Activated CD8-positive, alpha-beta T cell treated with anti-CD3 and anti-CD28 coated beads, Interleukin-2, amount 10 ng/mL, durations not matched to agents 7 days and 5 days (primary cell): ENCODE data around the gene SIL1. TPM values are rescaled to one million over a fixed set of nuclear protein-coding genes. Genes with fewer than 3 reads are reported as not detected.

Experiments used
- ATAC-seq: fragments of 150-1000 bp; cut with Tn5 transposase; one replicate; pipeline ENCODE4 v1.10.0; 2021; ENCODE audit warnings: moderate library complexity
- CTCF ChIA-PET: fragments of 350-600 bp; sonication (Branson Sonifier 250); formaldehyde crosslinking; loops from one replicate; lab custom pipeline; 2021; ENCODE audit warnings: antibody characterized with exemption; lab: Charles Lee
- POLR2A ChIA-PET: fragments of 350-600 bp; sonication (Branson Sonifier 250); formaldehyde crosslinking; loops from one replicate; lab custom pipeline; 2021; ENCODE audit warnings: antibody characterized with exemption; lab: Charles Lee
- DNase-seq: peaks from one replicate; pipeline ENCODE4 v3.0.0-alpha.2; 2020
- H3K27ac Mint-ChIP-seq: one replicate; pipeline ENCODE4 v1.8.0; 2021; ENCODE audit warnings: mild to moderate bottlenecking, mixed read lengths
- H3K27me3 Mint-ChIP-seq: one replicate; pipeline ENCODE4 v1.8.0; 2021; ENCODE audit warnings: low read depth, mixed read lengths
- H3K36me3 Mint-ChIP-seq: one replicate; pipeline ENCODE4 v1.8.0; 2021; ENCODE audit warnings: low read depth, mixed read lengths
- H3K4me1 Mint-ChIP-seq: one replicate; pipeline ENCODE4 v1.8.0; 2021; ENCODE audit warnings: low read depth, mixed read lengths
- H3K4me3 Mint-ChIP-seq: one replicate; pipeline ENCODE4 v1.8.0; 2021; ENCODE audit warnings: mild to moderate bottlenecking, mixed read lengths
- H3K9me3 Mint-ChIP-seq: one replicate; pipeline ENCODE4 v1.8.0; 2022; ENCODE audit warnings: mixed read lengths; ENCODE audit not compliant: insufficient read depth
- total RNA-seq, 2 experiments: library from RNA; stranded (reverse); gene quantifications; one replicate each; pipeline ENCODE4 v1.2.3, GENCODE V29; 2021

The SIL1 gene
- total RNA-seq, 2 experiments from 2014 or later: 15.6 to 18.2 TPM

GRCh38 chr5:138978581-138978980, 219.6 kb downstream of the SIL1 start:
- peak overlapping the region; percentile 33 for H3K27ac Mint-ChIP-seq
- ChIA-PET POLR2A (no interaction called here), CTCF (interaction anchor here (0.9 to 1.2 kb wide), 2 partner anchors 8 to 24 kb away, joined by 3 read pairs; no protein-coding TSS in a partner anchor)
- no peaks in the 10 kb centered on the region for H3K9me3 Mint-ChIP-seq
- DNase-seq (no peak), ATAC-seq (no peak)
- H3K4me1 Mint-ChIP-seq: peaks cover 70% of the 10 kb centered on the region
- H3K27me3 Mint-ChIP-seq: no peaks in the 10 kb centered on the region
- no peak overlapping the region for H3K4me3 Mint-ChIP-seq
- peaks cover 9% of the 10 kb centered on the region for H3K36me3 Mint-ChIP-seq

- ChIA-PET POLR2A (no interaction called here), CTCF (interaction anchor here (0.9 to 1.6 kb wide), 2 partner anchors 8 to 11 kb away, joined by 3 to 4 read pairs; no protein-coding TSS in a partner anchor)
- ATAC-seq: no peak
- Mint-ChIP-seq H3K27ac (no peak overlapping the region), H3K4me3 (no peak overlapping the region), H3K36me3 (peaks cover 8% of the 10 kb centered on the region), H3K9me3 (no peaks in the 10 kb centered on the region), H3K4me1 (peaks cover 68% of the 10 kb centered on the region), H3K27me3 (no peaks in the 10 kb centered on the region)
- DNase-seq: no peak
These were observed 220.1 kb downstream of the SIL1 start for GRCh38 chr5:138978080-138978479.

GRCh38 chr5:138975098-138975847, 222.9 kb downstream of the SIL1 start:
- DNase-seq (no peak), ATAC-seq (no peak)
- Mint-ChIP-seq H3K27me3 (no peaks in the 10 kb centered on the region), H3K4me1 (peaks cover 42% of the 10 kb centered on the region), H3K4me3 (no peak overlapping the region), H3K36me3 (peaks cover 6% of the 10 kb centered on the region), H3K27ac (no peak overlapping the region), H3K9me3 (no peaks in the 10 kb centered on the region)
- CTCF ChIA-PET: no interaction called here
- POLR2A ChIA-PET: no interaction called here

GRCh38 chr5:138974227-138975063, 223.7 kb downstream of the SIL1 start:
- Mint-ChIP-seq H3K36me3 (peaks cover 3% of the 10 kb centered on the region), H3K27me3 (no peaks in the 10 kb centered on the region), H3K4me3 (no peak overlapping the region), H3K27ac (no peak overlapping the region), H3K4me1 (peaks cover 34% of the 10 kb centered on the region), H3K9me3 (no peaks in the 10 kb centered on the region)
- CTCF ChIA-PET: no interaction called here
- POLR2A ChIA-PET: no interaction called here
- ATAC-seq: no peak
- no peak for DNase-seq

GRCh38 chr5:138972836-138973235, 225.3 kb downstream of the SIL1 start:
- Mint-ChIP-seq H3K9me3 (no peaks in the 10 kb centered on the region), H3K4me1 (peaks cover 23% of the 10 kb centered on the region), H3K27ac (no peak overlapping the region), H3K36me3 (no peaks in the 10 kb centered on the region), H3K27me3 (no peaks in the 10 kb centered on the region), H3K4me3 (no peak overlapping the region)
- no peak for ATAC-seq
- POLR2A ChIA-PET: no interaction called here
- CTCF ChIA-PET: no interaction called here
- DNase-seq: no peak

GRCh38 chr5:138972230-138972629, 225.9 kb downstream of the SIL1 start:
- H3K4me1 Mint-ChIP-seq: peaks cover 17% of the 10 kb centered on the region
- DNase-seq: no peak
- no peak overlapping the region for H3K27ac Mint-ChIP-seq
- H3K4me3 Mint-ChIP-seq: no peak overlapping the region
- H3K27me3 Mint-ChIP-seq: no peaks in the 10 kb centered on the region
- no peaks in the 10 kb centered on the region for H3K36me3 Mint-ChIP-seq
- no peak for ATAC-seq
- ChIA-PET CTCF (interaction anchor here (1.2 kb wide), 1 partner anchor 9 kb away, joined by 3 read pairs; no protein-coding TSS in a partner anchor), POLR2A (no interaction called here)
- no peaks in the 10 kb centered on the region for H3K9me3 Mint-ChIP-seq

GRCh38 chr5:138969323-138970002, 228.7 kb downstream of the SIL1 start:
- Mint-ChIP-seq H3K36me3 (no peaks in the 10 kb centered on the region), H3K9me3 (no peaks in the 10 kb centered on the region), H3K27ac (no peak overlapping the region), H3K4me3 (no peak overlapping the region), H3K27me3 (no peaks in the 10 kb centered on the region), H3K4me1 (no peaks in the 10 kb centered on the region)
- DNase-seq: no peak
- ChIA-PET CTCF (no interaction called here), POLR2A (no interaction called here)
- no peak for ATAC-seq

GRCh38 chr5:138968601-138969000, 229.6 kb downstream of the SIL1 start:
- Mint-ChIP-seq H3K27me3 (no peaks in the 10 kb centered on the region), H3K4me1 (no peaks in the 10 kb centered on the region), H3K4me3 (no peak overlapping the region), H3K36me3 (no peaks in the 10 kb centered on the region), H3K9me3 (no peaks in the 10 kb centered on the region), H3K27ac (no peak overlapping the region)
- ChIA-PET POLR2A (no interaction called here), CTCF (no interaction called here)
- ATAC-seq (no peak), DNase-seq (no peak)

- Mint-ChIP-seq H3K4me1 (no peaks in the 10 kb centered on the region), H3K9me3 (no peaks in the 10 kb centered on the region), H3K4me3 (no peak overlapping the region), H3K27me3 (no peaks in the 10 kb centered on the region), H3K27ac (no peak overlapping the region), H3K36me3 (no peaks in the 10 kb centered on the region)
- ChIA-PET CTCF (no interaction called here), POLR2A (no interaction called here)
- no peak for ATAC-seq
- DNase-seq: no peak
These were observed 230.2 kb downstream of the SIL1 start for GRCh38 chr5:138967791-138968448.

GRCh38 chr5:138966236-138966985, 231.8 kb downstream of the SIL1 start:
- ATAC-seq: no peak
- H3K36me3 Mint-ChIP-seq: no peaks in the 10 kb centered on the region
- H3K4me1 Mint-ChIP-seq: no peaks in the 10 kb centered on the region
- no peak overlapping the region for H3K4me3 Mint-ChIP-seq
- ChIA-PET POLR2A (interaction anchor here (0.6 to 0.8 kb wide), 2 partner anchors 111 to 328 kb away, joined by 3 to 5 read pairs; partner anchors contain the start of gene MATR3), CTCF (interaction anchor here (0.9 to 1.5 kb wide), 4 partner anchors 11 to 177 kb away, joined by 3 to 4 read pairs (median 3); no protein-coding TSS in a partner anchor)
- no peaks in the 10 kb centered on the region for H3K27me3 Mint-ChIP-seq
- H3K9me3 Mint-ChIP-seq: no peaks in the 10 kb centered on the region
- DNase-seq: no peak
- no peak overlapping the region for H3K27ac Mint-ChIP-seq
